HG03439 (cell line): ENCODE results near the gene GPC1.

Experiments used
- ATAC-seq: cut with Tn5 transposase; IDR thresholded peaks from one replicate; pipeline ENCODE4 v1.9.1; 2021; ENCODE audit warnings: mild to moderate bottlenecking, moderate library complexity; ENCODE audit not compliant: unreplicated experiment

GPC1 gene

GRCh38 chr2:240455647-240456446, 20.4 kb downstream of the GPC1 start:
- no peak for ATAC-seq

- no peak for ATAC-seq
Observed at GRCh38 chr2:240456447-240457222, 21.2 kb downstream of the GPC1 start.

DNA sequence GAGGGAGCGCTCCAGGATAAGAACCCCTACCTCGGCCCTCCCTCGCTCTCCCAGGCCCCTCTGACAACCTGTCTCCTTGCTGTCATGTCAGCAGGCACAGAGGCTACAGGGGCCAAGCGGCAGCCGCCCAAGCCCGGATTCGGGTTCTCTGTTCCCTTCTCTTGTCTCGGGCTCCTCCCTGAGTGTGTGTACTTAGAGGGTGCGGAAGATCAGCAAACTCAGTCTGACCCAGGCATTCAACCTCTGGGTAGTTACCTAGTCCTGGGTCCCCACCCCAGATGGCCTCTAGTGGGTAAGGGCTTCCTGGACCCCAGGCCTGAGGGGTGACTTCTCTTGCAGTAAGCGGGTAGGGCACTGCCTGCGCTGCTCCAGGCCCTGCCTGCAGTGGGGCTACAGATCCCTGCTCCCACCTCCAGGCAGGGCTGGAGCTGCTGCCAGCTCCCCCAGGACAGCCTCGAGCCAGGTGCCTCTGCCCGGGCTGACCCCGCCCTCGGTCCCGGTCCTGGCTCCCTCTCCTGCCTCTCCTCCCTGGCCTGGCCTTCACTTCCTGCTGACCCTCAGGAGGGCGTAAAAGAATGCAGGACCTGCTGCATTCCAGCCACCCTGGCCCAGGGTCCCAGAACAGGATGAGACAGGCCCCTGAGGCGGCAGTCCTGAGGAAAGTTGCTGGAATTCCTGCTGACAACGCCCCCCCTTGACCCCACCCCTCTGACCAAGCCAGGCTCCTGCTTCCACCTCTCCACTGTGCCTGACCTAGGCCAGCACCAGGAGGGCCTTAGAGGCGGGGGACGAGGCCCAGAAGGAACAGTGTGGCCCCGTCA, 22.0 kb downstream of the GPC1 start:
- no peak for ATAC-seq

GRCh38 chr2:240458044-240458899, 22.8 kb downstream of the GPC1 start:
- ATAC-seq = no peak

DNA sequence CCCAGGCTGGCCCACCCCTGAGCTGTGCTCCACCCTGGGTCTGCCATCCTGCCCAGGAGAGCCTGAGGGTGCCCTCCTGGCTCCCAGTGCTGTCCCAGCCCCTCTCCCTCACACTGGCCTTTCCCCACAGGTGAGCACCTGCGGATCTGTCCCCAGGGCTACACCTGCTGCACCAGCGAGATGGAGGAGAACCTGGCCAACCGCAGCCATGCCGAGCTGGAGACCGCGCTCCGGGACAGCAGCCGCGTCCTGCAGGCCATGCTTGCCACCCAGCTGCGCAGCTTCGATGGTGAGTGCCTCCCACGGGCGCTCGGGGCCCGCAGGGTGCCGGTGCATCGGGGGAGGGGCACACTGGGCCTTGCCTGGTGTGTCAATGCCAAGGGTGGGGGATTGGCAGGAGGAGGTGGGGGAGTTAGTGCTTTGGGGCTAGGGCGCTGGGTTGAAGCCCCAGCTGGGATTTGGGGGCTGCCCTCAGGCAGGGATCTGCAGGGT, 23.5 kb downstream of the GPC1 start:
- no peak for ATAC-seq

GRCh38 chr2:240459401-240460252, 24.2 kb downstream of the GPC1 start:
- ATAC-seq = no peak

- ATAC-seq = no peak
Observed at GRCh38 chr2:240460253-240460711, 24.8 kb downstream of the GPC1 start.

DNA sequence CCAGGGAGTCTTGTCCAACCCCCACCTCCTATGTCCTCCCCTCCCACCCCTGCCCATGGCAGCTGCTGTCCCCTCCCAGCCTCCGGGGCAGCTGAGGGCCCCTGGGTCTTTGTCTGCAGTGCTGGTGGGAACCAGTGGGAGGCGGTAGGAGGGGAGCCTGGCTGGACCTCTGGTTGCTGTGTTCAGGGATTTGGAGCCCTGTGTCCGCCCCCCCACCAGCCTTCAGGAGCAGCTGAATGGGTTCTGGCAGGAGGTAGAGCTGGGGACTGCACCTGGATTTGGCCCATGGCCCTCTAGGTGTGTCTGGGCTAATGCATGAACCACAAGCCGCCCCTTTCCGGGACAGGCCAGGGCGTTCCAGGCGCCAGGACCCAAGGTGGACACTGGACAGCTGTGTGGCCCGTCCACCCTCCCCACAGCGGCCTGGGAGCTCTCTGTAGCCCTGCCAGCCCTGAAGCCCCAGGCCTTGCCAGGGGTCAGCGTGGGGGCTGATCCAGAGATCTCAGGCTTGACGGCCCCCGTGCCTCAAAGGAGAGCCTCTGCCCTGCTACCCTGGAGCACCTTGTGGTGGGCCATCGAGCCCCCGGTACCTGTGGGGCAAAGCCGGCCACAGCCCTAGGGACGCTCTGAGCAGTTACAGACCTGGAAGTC, 25.4 kb downstream of the GPC1 start:
- no peak for ATAC-seq

DNA sequence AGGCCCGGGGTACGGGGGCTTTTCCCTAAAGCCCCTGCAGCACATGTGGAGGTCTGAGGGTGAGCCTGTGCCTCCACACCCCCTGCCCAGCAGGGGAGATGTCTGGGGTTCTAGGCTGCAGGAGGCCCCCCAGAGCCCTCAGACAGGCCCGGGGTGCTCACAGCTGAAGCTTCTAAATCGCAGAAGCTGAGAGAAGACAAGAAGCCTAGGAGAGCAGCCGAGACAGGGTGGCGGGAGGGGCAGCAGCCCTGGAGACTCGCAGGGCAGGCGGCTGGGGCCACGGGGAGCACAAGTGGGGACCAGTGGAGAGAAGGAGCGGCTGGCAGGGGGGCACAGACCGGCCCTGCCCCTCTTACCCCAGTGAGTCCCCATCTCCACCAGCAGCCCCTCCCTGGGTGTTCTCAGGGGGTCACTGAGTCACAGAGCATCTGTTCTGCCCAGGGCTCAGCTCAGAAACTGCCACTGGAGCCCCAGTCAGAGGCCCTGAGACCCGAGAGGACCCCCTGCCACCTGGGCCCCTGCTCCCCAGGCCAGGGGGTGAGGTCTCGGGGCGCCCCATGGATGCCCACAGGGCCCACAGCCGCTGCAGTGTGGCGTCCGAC, 26.1 kb downstream of the GPC1 start:
- ATAC-seq = no peak

DNA sequence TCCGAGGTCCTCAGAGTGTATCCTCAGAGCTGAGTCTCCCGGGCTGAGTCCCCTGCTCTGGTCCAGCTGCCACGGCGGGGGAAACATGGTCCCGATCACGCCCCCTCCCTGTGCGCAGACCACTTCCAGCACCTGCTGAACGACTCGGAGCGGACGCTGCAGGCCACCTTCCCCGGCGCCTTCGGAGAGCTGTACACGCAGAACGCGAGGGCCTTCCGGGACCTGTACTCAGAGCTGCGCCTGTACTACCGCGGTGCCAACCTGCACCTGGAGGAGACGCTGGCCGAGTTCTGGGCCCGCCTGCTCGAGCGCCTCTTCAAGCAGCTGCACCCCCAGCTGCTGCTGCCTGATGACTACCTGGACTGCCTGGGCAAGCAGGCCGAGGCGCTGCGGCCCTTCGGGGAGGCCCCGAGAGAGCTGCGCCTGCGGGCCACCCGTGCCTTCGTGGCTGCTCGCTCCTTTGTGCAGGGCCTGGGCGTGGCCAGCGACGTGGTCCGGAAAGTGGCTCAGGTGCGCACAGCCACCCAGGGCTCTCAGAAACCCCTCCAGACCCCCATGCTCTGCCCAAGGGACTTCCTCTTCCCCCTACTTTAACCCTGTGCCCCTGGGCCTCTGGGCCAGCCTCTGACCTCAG, 26.7 kb downstream of the GPC1 start:
- no peak for ATAC-seq

- no peak for ATAC-seq
Observed at GRCh38 chr2:240462707-240463273, 27.3 kb downstream of the GPC1 start.

GRCh38 chr2:240463274-240463865, 27.9 kb downstream of the GPC1 start:
- ATAC-seq = no peak

DNA sequence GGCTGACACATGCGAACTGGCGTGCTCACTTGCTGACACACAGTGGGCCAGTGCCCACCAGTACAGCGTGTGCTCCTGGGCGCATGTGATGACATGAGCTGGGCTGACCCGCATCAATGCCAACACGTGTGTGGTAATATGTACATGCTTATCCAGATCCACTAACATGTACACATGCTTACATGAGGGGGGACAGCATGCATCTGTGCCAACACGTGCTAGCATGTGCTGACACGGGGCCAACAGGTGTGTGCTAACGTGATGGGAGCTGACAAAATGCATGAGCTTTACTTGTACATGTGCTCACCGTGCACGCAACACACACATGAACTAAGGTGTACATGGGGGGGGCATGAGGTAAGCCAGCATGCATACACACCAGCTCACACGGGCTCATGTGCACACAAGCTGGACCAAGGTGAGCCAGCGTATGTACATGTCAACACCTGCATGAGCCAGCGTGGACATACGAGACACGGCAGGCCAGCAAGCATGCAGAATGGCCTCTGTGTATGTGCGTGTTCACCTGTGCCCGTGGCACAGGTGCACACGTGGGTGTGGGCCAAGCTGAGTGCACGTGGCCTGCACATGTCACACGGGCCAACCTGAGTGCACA, 28.5 kb downstream of the GPC1 start:
- ATAC-seq = no peak

GRCh38 chr2:240464514-240465241, 29.2 kb downstream of the GPC1 start:
- no peak for ATAC-seq

GRCh38 chr2:240465268-240465764, 29.9 kb downstream of the GPC1 start:
- no peak for ATAC-seq
